Hepatocyte (in vitro differentiated cells): ENCODE measurements around the gene SAMD14. TPM values are rescaled to one million over a fixed set of nuclear protein-coding genes. Genes with fewer than 3 reads are reported as not detected.

Experiments used
- DNase-seq: peaks from one replicate; pipeline ENCODE4 v3.0.0-alpha.2; 2016; ENCODE audit warnings: low spot score
- H2AFZ ChIP-seq: fragments of 200-600 bp; sonication (generic); 2 replicates; pipeline ENCODE4 v1.6.0; 2016; ENCODE audit warnings: antibody characterized with exemption, mild to moderate bottlenecking
- H3K27ac ChIP-seq: fragments of 200-600 bp; sonication (generic); 2 replicates; pipeline ENCODE4 v1.5.1; 2016; ENCODE audit warnings: mild to moderate bottlenecking
- H3K27me3 ChIP-seq: fragments of 200-600 bp; sonication (generic); 2 replicates; pipeline ENCODE4 v1.6.1; 2016
- H3K36me3 ChIP-seq: fragments of 200-600 bp; sonication (generic); replicated peaks from 2 replicates; pipeline ENCODE4 v1.5.1; 2016; ENCODE audit warnings: low read depth; ENCODE audit not compliant: insufficient read depth
- H3K4me1 ChIP-seq: fragments of 200-600 bp; sonication (generic); 2 replicates; pipeline ENCODE4 v1.5.1; 2016; ENCODE audit warnings: mild to moderate bottlenecking, moderate library complexity; ENCODE audit not compliant: insufficient read depth
- H3K4me2 ChIP-seq: fragments of 200-600 bp; sonication (generic); 2 replicates; pipeline ENCODE4 v1.6.0; 2016
- H3K4me3 ChIP-seq: fragments of 200-600 bp; sonication (generic); 2 replicates; pipeline ENCODE4 v1.5.1; 2016; ENCODE audit warnings: mild to moderate bottlenecking
- H3K79me2 ChIP-seq: fragments of 200-600 bp; sonication (generic); 2 replicates; pipeline ENCODE4 v1.6.0; 2017; ENCODE audit warnings: mild to moderate bottlenecking
- H3K9me2 ChIP-seq: fragments of 200-600 bp; sonication (generic); replicated peaks from 2 replicates; pipeline ENCODE4 v1.6.0; 2017; ENCODE audit warnings: mild to moderate bottlenecking; ENCODE audit not compliant: insufficient read depth
- H3K9me3 ChIP-seq: fragments of 200-600 bp; sonication (generic); 2 replicates; pipeline ENCODE4 v1.5.1; 2016; ENCODE audit warnings: low read depth, mild to moderate bottlenecking
- H4K20me1 ChIP-seq: fragments of 200-600 bp; sonication (generic); 2 replicates; pipeline ENCODE4 v1.6.0; 2016; ENCODE audit warnings: mild to moderate bottlenecking; ENCODE audit not compliant: insufficient read depth, poor library complexity, severe bottlenecking
- EZH2 ChIP-seq: fragments of 200-600 bp; sonication (generic); IDR thresholded peaks from 2 replicates; pipeline ENCODE4 v1.6.1; 2016; ENCODE audit warnings: antibody characterized with exemption, mild to moderate bottlenecking, borderline replicate concordance
- EZH2phosphoT487 ChIP-seq: fragments of 200-600 bp; sonication (generic); IDR thresholded peaks from one replicate; pipeline ENCODE4 v1.6.1; 2018; ENCODE audit warnings: antibody characterized with exemption, mild to moderate bottlenecking, low read depth, moderate library complexity; ENCODE audit not compliant: unreplicated experiment, severe bottlenecking
- WGBS: methylation state at CpG from one replicate; pipeline ENCODE4 v1.1.6; 2016; ENCODE audit warnings: low lambda C conversion rate; ENCODE audit errors: missing lambda C conversion rate; 5-methylcytosine and 5-hydroxymethylcytosine counted together
- polyA plus RNA-seq: library from polyadenylated mRNA; unstranded; fragments of >200 nt; fragmentation: Nextera tagmentation; extraction: Ambion mirVana; gene quantifications from 2 replicates; pipeline ENCODE4 v1.2.1, GENCODE V29; 2016
- total RNA-seq: library from RNA; depleted of rRNA; stranded (reverse); fragments of >200 nt; gene quantifications from 2 replicates; pipeline ENCODE4 v1.2.3, GENCODE V29; 2014
- TF ChIP-seq, protein P1 (sequence below): fragments of 200-600 bp; sonication (generic); IDR thresholded peaks from 2 replicates; pipeline ENCODE4 v1.5.1; 2016; ENCODE audit warnings: antibody characterized with exemption, mild to moderate bottlenecking; ENCODE audit not compliant: poor library complexity

Gene SAMD14
- total and polyA plus RNA-seq, 2 experiments from 2014 or later, result 3.1 to 4.2 TPM

DNA sequence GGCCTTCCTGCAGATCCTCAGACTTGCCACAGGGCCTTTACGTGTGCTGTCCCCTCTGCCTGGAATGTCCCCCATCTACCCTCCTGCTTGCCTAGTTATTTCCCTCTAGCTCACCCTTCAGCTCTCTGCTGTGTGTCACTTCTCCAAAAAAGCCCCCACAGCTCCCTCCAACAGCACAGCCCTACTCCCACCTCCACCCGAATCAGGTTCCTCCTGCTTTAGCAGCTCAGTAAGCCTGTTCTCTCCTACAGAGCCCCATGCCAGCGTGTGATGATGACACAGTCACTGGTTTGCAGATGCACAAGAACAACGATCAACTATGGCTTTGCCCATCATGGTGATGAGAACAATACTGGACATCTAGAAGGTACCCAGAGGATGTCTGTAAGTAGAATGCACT, 7.1 kb upstream of the SAMD14 start:
- peaks cover 4% of the 10 kb centered on the region for H4K20me1 ChIP-seq
- no peaks in the 10 kb centered on the region for H3K9me3 ChIP-seq

DNA sequence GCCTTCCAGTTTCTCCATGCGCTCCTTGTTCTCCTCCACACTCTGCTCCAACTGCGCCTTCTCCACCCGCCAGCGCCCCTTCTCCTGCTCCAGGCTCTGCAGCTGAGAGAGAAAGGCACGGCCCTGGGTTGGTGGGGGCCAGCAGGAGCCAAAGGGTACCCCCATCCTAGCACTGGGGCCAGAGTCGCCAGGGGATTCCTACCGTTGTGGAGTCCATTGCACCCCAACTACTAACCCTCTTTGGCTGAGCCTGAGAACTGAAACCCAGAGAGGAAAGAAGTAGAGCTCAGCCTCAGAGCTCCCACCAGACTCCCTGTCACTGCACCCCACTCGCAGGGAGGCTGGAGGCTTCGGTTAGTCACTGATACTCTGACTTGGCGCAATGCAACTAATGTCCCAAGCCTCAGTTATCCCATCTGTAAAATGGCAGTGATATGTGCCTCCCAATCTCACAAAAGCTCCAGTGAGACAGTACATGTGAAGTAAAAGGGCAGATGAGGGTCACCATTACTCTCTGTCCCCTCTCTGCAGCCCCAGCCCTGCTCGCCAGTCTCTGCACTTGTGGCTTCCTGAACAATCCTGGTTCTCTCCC, 6.2 kb upstream of the SAMD14 start:
- Histone ChIP-seq H3K79me2 (no peaks in the 10 kb centered on the region), H3K36me3 (no peaks in the 10 kb centered on the region), H2AFZ (no peak overlapping the region), H3K9me3 (no peaks in the 10 kb centered on the region), H3K4me2 (no peak overlapping the region), H3K27me3 (no peaks in the 10 kb centered on the region), H3K4me3 (no peak overlapping the region), H3K4me1 (peaks cover 6% of the 10 kb centered on the region), H3K9me2 (no peaks in the 10 kb centered on the region), H3K27ac (no peak overlapping the region), H4K20me1 (peaks cover 4% of the 10 kb centered on the region)
- 97% methylated on average over 11 of the region's 11 CpGs for WGBS
- no peak for DNase-seq
- TF ChIP-seq, protein P1, sequence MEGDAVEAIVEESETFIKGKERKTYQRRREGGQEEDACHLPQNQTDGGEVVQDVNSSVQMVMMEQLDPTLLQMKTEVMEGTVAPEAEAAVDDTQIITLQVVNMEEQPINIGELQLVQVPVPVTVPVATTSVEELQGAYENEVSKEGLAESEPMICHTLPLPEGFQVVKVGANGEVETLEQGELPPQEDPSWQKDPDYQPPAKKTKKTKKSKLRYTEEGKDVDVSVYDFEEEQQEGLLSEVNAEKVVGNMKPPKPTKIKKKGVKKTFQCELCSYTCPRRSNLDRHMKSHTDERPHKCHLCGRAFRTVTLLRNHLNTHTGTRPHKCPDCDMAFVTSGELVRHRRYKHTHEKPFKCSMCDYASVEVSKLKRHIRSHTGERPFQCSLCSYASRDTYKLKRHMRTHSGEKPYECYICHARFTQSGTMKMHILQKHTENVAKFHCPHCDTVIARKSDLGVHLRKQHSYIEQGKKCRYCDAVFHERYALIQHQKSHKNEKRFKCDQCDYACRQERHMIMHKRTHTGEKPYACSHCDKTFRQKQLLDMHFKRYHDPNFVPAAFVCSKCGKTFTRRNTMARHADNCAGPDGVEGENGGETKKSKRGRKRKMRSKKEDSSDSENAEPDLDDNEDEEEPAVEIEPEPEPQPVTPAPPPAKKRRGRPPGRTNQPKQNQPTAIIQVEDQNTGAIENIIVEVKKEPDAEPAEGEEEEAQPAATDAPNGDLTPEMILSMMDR, result no peak
- no peak for TF ChIP-seq EZH2
- no peak for TF ChIP-seq EZH2phosphoT487

More for the DNA sequence above, 7.1 kb upstream of the SAMD14 start:
- no peaks in the 10 kb centered on the region for H3K79me2 ChIP-seq
- no peak overlapping the region for H2AFZ ChIP-seq
- no peak overlapping the region for H3K4me2 ChIP-seq
- DNase-seq, result no peak
- no peak overlapping the region for H3K27ac ChIP-seq
- H3K36me3 ChIP-seq, result no peaks in the 10 kb centered on the region
- no peak overlapping the region for H3K4me3 ChIP-seq
- TF ChIP-seq, protein P1, result no peak
- TF ChIP-seq EZH2phosphoT487, result no peak
- TF ChIP-seq EZH2, result no peak
- H3K9me2 ChIP-seq, result no peaks in the 10 kb centered on the region
- H3K4me1 ChIP-seq, result peaks cover 6% of the 10 kb centered on the region
- WGBS, result 98% methylated on average over 4 of the region's 4 CpGs
- no peaks in the 10 kb centered on the region for H3K27me3 ChIP-seq

DNA sequence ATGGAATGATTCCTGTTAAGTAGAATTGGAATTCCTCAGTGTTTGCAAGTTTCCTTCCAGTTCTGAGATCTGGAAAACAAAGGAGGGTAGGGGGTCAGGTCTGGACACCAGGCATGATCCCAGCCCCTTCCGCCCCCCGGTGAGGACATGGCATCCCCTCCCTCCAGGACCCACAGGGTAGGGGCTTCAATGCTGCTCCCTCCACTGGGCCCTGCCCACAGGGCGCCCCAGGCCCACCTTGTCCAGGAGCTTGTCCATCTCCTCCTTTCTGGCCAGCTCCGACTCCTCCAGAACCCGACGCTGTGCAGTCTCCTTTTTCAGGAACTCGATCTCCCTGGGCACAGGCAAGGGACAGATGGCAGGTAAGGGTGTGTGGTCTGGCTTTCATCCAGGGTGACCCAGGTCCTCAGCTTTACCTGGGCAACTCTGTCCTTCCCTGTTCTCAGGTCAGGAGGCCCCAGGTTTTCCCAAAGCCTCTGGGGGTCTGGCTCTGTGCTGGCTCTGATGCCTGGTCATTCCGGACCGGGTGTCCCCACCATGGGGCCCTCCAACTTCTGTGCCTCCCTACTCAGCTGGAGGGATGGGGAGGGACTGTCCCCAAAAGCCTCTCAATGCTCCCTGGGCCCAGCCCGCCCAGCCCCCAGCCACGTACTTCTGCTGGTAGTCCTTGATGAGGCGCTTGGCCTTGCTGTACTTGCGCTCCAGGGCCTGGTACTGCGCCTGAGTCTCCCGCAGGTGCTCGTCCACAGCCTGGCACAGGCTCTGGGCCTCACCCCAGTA, 5.5 kb upstream of the SAMD14 start:
- Histone ChIP-seq H4K20me1 (peaks cover 4% of the 10 kb centered on the region), H3K27me3 (no peaks in the 10 kb centered on the region), H3K36me3 (no peaks in the 10 kb centered on the region), H3K4me1 (peaks cover 6% of the 10 kb centered on the region), H3K27ac (no peak overlapping the region), H3K9me3 (no peaks in the 10 kb centered on the region), H2AFZ (no peak overlapping the region), H3K4me2 (no peak overlapping the region), H3K79me2 (no peaks in the 10 kb centered on the region), H3K9me2 (no peaks in the 10 kb centered on the region), H3K4me3 (no peak overlapping the region)
- no peak for DNase-seq
- 87% methylated on average over 11 of the region's 16 CpGs for WGBS
- TF ChIP-seq EZH2, result no peak
- TF ChIP-seq, protein P1, result no peak
- TF ChIP-seq EZH2phosphoT487, result no peak
